HL-60 (cell line): Measurements from ENCODE around the gene JAKMIP1.

Source experiments
- CTCF ChIP-seq: IDR thresholded peaks from one replicate; pipeline ENCODE4 v1.5.1; 2011; ENCODE audit warnings: low read length, control low read depth, inconsistent platforms; ENCODE audit not compliant: insufficient read depth
- POLR2AphosphoS5 ChIP-seq: IDR thresholded peaks from 2 replicates; pipeline ENCODE4 v1.6.1; 2012; ENCODE audit warnings: low read depth
- REST ChIP-seq: IDR thresholded peaks from 2 replicates; pipeline ENCODE4 v1.6.1; 2012; ENCODE audit warnings: low read depth; ENCODE audit not compliant: insufficient replicate concordance
- SPI1 ChIP-seq: IDR thresholded peaks from 2 replicates; pipeline ENCODE4 v1.6.1; 2012; ENCODE audit warnings: low read depth, mild to moderate bottlenecking, borderline replicate concordance

DNA sequence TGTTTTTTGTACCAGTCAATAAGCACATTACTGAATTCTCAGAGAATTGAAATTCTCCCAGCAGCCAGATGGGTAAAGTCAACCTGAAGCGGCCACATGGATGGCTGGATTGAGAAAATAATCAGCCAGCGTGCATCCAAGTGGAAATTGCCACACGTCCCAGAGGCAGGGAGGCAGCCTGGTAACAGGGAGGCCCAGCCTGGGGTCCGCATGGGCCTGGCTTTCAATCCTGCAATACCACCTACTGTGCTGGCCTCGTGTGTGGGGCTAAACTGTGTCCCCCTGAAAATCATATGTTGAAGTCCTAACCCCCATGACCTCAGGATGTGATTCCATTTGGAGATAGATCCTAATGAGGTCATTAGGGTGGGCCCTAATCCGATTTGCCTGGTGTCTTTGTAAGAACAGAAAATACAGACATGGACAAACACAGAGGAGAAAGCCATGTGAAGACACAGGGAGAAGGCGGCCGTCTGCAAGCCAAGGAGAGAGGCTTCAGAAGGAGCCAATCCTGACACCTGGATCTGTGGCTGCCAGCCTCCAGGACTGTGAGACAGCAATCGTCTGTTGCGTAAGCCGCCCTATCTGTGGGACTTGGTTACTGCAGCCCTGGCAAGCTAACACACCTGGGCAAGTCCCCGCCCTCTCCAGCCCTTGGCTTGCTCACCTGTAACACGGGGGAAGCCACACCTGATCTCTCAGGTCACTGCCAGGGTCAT lies 90.3 kb downstream of the JAKMIP1 start:
- TF ChIP-seq POLR2AphosphoS5 = no peak
- TF ChIP-seq REST = no peak
- no peak for TF ChIP-seq CTCF
- no peak for TF ChIP-seq SPI1
